GM19351 (cell line): Measurements from ENCODE around the gene MTTP.

ENCODE experiments used
- ATAC-seq: cut with Tn5 transposase; IDR thresholded peaks from one replicate; pipeline ENCODE4 v1.9.1; 2021; ENCODE audit warnings: mild to moderate bottlenecking, moderate library complexity; ENCODE audit not compliant: unreplicated experiment

MTTP gene

DNA sequence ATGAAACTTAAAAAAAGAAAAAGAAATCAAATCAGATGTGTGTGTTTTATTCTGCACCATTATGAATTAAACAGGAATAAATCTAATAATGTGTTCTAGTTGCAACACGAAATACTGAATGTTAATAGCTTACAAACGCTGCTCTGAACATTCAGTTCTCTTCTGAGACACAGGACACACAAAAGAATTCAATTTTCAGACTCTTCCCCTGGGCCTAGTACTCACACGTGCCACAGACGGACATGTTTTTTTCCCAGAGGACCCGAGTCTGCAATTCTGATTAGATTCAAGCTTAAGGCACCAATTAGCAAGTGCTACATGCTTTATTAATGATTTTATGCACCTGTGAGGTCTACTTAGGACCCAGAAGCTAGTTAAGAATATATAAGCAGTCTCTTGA is 62.5 kb downstream of the MTTP start:
- no peak for ATAC-seq

DNA sequence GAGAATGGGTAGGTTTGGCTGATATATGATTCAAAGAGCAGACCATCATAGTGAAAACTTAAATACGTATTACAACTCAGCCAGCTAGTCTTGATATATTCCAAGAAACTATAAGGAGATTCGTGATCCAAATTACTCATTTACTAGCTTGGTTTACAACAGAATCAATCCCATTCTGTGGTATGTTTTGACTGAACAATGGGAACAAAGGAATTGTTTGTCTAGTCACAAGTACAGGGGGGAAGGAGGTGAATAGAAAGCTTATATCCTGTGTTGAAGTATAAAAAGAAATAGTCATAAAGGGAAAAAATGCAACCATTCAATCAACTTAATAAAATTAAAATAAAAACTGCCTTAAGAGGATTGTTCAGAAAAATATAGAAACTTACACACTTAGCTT is 66.1 kb downstream of the MTTP start:
- ATAC-seq = no peak

DNA sequence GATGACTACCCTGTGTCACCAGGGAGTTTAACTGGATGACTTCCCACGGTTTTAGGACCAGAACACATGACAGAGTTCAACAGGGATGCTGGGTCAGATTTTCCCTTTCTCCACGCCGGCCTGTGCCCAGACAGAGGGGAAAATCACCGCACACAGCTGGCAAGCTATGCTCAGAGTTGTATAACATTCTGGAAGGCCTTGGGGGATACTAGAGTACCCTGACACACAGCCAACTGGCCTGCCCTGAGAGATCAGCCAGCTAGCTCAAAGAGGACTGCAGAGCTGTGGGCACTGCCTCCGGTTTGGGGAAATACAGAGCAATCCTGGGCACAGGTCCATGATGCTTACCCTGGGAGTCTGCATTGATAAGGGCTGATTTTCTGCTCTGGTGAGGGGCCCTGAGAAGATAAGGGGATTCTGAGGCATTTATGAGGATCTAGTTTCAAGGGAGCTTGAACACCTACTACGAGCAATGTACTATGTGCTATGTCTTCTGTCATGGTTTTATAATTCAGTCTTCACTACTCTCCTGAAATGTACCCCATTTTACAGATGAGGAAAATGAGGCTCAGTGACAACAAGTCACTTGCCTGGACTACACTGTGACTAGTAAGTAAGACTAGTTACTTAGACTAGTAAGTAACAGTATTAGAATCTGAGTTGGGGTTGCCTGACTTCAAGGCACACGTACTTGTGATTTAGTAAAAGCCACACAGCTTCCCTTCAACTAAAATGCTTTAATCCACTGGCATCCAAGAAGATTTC is 68.3 kb downstream of the MTTP start:
- no peak for ATAC-seq

DNA sequence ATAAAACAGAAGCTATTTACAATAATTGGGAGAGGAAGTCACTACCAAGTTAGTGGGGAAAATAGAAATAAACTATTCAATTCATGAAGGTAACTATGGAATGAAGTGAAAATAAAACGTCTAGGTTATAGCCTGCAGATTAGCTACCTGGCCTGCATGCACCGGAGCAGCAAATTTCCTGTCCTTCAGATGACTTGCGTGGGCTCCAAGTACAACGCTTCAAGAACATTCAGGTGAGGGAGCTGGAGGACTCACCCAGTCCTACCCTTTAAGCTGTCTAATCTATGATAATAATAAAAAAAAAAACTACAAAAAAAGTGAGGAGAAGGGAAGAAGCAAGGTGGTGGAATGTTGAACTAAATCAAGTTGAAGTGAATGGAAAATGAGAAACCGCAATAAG is 69.8 kb downstream of the MTTP start:
- ATAC-seq = no peak

DNA sequence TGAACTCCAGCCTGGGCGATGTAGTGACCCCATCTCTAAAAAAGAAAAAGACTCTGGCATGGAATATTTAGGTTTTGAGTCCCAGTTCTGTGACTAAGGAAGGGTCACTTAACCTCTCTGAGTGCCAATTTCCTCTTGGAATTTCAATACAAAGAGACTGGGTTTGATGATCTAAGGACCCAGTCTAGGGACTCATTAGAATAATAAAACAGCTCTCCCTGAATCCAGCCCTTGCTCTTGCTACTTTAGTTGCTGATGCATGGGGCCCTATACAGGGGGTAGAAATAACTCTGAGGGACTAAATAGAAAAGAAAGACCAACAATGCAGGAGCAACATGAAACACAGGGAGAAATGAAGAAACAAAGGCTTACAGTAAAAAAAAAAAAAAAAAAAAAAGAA is 70.4 kb downstream of the MTTP start:
- no peak for ATAC-seq

DNA sequence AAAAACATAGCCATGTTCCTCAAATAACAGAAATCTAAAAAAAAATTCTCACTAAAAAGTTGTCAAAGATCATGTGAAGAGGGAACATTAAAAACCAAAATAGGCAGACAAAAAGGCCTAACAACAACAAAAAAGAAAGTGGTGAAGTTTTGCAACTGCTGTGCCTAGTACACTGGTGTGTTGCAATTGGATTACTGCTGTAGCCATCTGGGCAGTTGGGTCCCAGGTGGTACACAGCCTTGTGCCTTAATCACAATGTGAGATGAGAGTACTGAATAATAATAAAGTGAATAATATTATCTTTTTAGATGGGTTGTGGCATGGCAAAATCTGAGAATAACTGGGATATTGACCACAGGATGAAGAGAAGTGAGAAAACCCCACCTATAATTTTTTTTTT is 71.0 kb downstream of the MTTP start:
- no peak for ATAC-seq

DNA sequence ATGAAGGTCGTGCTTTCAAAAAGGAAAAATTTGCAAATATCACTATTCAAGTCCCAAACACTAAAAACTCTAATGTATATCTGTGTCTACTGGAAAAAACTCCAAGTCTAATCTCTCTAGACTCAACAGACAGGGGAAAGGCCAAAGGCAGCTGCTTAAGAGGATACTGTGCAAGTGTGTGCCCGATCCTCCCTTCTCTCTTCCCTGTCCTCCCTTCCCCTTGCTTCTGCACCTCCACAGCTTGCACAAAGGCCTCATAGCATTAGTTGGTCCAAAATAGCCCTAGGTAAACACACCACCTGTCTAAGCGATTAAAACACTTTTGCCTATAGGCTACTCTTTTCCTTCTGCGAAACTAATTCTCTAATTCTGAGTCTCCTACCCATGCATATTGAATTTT is 72.4 kb downstream of the MTTP start:
- ATAC-seq = no peak

DNA sequence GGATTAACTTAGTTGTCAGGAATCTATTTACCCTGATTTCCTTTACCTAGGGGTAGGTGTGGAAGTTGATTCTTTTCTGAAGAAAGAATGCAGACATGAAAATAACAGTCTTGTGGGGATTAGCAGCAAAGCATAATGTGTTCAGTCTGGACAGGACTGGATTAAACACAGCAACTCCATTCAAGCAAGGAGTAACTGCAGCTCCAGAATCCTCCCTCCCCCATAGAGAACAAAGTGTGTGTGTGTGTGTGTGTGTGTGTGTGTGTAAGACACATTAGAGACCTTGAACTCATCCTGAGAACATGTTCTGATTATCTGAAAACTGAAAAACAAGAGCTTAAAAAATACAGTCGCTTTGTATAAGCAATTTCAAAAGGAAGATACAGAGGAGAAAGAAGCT is 73.7 kb downstream of the MTTP start:
- ATAC-seq = no peak

DNA sequence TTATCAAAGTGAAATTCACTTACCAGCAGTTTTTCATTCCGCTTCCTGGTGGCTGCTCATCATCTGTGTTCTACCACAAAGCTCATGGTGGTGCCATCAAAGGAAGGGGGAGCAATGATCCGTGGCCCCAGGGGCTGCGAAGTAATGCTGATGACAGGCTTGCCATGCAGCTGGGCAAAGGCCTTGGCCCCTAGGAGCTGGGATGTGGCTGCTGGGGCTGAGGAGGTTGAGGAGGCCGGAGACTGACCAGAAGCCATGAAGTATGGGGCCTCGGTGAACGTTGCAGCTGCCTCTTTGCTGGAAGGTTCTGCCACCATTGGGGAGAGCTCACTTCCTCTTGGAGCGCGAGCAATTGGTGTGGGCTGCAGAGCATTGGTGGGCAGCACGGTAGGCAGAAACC is 74.6 kb downstream of the MTTP start:
- no peak for ATAC-seq

DNA sequence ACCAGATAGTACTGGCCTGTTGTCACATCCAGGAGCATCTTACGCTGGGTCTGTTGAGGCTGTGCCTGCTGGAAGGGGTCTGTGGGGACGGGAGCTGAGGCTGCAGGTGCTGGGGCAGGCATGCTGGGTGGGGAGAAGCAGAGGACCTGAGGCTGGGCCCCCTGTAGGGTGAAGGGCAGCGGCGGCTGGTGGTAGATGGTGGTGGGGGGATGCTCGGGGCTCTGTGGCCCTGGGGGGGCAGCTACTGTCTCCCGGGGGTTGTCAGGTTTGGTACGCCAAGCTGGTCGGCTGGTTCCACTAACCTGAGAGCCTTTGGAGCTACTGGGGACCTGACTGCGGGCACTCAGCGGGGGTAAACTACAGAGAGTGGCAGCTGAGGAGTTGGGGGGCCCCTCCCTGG is 75.2 kb downstream of the MTTP start:
- no peak for ATAC-seq

DNA sequence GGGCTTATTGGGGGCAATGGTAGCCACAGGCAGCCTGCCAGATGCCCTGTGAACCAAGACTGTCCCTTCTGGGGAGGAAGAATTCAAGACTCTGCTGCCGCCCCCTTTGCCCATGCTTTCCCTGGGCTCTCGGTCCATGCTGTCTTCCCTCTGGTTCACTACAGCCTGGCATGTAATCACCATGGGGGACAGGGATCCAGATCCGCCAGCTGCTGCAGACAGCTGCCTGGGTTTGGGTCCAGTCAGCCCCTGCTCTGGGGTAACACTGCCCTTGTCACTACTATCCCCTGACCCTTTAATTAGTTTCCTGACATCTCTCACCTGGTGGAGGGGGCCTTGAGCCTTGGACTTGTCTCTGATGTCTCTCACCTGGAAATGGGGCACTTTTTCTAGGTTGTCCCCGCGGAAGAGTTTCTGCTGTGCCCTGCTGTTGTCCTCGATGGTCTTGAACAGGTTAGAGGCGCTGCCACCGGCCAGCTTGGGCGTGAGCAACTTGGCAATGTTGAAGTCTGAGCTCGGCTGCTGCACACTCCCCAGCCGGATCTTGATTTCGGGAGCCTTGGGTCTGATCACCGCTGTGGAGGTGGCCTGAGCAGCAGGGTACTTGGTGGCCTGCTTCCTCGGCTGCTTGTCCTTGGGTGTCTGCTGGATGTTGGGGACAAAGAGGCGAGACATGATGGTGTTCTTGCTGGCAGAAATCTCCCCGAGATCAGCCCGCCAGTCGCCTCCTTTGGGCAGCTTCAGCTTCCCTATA is 76.6 kb downstream of the MTTP start:
- no peak for ATAC-seq

DNA sequence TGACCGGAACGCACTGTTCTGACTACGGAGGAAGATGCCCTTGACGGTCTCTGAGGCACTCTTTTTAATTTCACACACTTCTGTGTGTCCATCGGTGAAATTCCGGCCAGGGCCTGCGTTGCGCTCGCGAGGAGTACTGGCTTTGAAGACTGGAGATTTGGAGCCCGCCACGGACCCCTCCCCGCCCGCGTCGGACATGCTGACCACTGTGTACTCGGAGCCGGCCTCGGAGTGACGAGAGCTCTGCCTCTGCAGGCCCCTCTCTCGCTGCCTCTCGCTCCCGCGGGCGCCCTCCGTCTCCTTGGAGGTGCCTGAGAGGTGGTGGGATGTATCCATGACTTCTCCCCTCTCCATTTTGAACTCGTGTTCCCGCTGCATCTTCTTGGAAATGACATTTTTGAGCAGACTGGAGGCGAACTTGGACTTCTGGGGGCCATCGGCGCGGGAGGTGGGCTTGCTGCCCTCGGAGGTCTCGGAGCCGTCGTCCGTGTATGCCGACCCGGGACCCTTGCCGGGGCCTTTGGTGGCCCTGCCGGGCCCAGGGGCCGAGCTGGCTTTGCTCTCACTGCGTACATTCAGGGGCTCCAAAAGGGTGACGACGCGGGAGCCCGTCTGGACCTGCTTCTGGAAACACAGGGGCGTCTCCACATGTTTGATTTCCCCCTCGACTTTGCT is 77.3 kb downstream of the MTTP start:
- ATAC-seq = no peak

DNA sequence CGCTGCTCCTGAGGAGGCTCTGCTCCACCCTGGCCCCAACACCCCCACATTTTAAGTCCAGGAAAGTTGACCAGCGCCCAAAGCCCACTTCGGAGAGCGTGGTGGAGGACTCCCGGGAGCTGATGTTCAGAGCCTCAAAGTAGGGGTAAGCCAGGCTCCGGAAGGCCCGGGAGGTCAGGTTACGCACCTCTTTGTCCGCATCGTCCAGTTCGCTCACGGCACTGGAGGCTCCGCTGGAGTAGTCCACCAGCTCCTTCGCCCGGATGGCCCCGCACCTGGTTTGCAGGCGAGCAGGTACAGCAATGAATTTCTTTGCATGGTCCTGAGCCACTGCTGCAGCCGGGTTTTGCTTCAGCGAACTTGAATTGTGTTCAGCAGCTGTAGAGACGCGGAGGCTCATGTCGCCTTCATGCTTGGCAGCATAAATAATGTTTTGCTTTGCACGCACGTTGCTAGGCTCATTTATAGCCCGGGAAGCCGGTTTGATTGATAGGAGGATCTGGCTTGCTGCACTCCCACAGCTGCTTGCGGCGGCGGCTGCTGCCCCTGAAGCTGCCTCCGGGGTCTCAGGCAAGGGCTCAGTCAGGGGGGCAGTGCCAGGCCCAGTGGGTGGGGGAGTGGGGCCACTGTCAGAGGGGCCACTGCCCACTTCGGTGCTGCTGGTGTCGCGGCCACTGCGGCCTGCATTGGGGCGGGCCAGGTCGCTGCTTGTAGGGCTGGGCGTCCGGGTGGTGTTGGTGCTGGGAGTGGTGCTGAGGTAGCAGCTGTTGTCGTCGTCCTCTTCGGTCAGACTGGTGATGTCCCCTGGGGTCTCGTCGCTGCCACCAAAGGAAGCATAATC is 78.2 kb downstream of the MTTP start:
- no peak for ATAC-seq

DNA sequence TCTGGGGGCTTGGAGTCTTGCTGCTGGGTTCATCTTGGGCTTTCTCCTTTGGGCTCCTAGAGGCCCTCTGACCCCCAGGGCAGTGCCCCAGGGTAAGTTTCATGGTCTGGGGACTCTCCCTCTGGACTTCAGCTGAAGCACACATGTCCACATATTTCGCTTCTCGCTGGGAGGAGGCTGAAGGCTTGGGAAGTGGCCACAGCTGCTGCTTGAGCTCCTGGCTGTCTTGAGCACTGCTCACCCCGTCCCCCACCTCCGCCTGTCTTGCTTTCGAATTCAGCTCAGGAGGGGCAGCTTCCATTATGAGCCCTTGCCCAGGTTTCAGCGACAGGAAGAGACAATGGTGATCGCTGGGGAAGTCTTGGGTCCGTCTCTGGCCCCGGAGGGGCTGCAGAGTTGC is 79.3 kb downstream of the MTTP start:
- no peak for ATAC-seq

DNA sequence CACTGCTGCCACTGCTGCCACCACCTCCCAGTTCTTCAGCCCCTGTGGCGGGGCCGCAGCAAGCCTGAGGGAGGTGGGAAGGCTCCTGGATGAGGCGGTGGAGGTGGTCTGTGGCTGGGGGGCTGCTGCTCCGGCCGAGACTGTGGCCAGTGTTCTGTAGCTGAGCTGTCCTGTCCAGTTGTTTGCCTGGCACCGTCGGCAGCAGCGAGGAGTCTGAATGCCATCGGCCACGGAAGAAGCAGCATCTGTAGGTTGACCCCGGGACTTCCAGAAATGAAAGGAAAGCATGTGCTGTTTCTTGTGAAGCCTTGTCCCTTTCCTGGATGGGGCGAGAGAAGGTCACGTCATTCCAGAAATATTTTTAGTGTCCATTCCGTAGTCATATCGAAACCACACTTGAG is 79.7 kb downstream of the MTTP start:
- no peak for ATAC-seq

DNA sequence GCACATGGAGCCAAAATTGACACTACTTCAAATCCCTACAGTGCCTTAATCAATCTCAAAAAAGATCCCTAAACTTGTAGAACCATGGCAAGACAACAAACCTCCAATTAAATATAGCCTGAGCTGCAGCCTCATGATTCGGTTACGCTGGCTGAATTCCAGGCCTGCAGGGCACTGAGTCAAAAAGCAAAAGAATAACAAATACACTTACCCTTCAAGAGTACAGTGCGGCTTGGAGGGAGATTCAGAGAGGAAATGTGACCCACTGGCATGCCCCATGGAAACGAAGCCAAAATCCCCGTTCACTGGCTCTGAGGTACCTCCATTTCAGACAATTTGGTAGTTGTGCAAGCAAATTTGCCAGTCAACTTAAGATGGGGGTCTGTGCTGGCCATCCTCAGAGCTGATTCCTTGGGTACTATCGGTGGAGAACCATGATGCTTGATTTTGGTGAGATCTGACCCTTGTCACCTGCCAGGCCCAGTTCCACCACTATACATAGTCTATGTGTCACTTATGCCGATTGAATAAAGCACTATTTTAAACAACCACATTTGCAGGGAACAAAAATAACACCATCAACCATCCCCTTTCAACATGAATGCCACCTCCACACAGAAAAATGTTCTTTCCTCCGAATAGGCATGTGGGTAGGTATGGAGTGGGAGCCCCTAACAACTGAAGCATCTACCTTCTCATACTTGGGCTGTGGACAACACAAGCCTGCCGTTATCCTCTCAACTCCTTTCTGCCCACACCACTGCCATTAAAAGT is 80.9 kb downstream of the MTTP start:
- no peak for ATAC-seq

DNA sequence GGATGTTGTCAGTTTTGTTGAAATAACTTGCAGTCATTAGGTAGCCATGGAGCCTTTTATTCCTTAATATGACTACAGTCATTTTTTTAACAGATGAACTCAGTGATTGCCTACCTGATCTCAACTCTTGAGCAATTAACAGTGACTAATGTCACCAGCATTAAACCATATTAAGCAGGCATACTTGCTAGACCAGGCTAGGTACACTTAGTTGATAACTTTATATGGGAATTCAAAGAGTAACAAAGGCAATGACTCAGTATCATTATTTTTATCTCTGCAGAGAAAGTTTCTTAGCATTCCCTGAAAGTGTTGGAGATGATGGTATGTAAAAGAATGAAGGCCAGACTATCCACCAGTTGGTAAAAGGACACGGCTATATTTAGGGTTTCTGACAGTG is 83.2 kb downstream of the MTTP start, which contains the start of gene C4orf54:
TSS of gene C4orf54 (minus strand) at position 31 of the 400 bp plus-strand sequence. CDS start 3,180 bp downstream, outside the sequence.
- ATAC-seq = no peak

DNA sequence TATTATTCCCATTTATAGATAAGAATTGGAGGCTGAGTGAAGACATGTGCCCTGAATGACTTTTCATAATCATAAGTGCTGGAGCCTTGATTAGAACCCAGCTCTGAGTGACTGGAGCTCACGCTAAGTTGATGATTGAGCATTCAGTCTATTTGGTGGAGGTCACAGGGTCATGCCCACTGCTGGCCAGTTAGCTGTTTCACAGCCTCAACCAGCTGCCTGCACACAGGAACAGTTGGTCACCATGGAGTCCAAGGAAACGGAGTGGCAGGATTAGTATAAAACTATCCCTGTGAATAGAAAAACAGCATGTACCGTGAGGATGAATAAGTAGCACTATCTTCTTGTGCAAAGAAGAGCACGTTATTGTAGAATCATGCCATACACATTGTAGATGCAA is 84.0 kb downstream of the MTTP start:
- ATAC-seq = no peak

DNA sequence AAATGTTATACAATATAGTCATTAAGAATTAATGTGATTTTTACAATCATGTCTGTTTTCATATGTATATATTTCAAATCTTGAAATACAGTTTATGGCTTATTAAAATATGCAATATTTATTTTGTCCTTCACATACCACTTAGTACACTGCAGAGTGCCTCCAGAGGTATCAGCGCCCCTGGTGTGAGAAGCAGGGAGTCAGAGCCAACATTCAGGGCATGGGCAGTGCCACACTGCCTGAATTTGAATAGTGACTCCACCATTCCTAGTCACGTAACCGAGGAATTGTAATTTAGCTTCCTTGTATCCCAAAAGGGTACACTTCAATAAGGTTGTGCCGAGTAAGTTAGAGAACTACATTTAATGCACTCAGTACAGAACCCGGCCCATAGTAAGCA is 87.3 kb downstream of the MTTP start:
- ATAC-seq = no peak

DNA sequence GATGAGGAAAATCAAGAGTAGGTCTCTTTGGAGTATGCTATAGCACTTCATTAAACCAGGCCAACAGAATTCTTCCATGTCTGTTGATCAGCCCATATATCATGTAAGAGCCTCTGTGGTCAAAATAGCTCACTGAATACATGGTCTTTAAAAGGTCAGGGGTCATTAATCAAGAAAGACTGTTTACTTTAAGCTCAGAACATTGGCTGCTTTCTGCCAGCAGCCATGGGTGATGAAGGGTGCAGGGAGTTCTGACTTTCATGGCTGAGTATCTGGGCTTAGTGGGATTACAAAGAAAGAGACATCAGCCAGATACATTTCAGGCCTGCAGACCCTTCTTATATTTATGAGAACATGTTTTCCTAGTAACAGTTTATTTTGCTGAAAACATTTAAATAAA is 90.1 kb downstream of the MTTP start:
- ATAC-seq = no peak
